ENCODE measurements around the gene ASPHD2. TPM values are rescaled to one million over a fixed set of nuclear protein-coding genes. Genes with fewer than 3 reads are reported as not detected.

ASPHD2 gene
- total RNA-seq, 2 experiments from 2014 or later = 12.0 to 14.0 TPM

GRCh38 chr22:26385164-26385563, 43.9 kb upstream of the ASPHD2 start:
- DNase-seq (no peak), ATAC-seq (no peak)
- Mint-ChIP-seq H3K27me3 (peaks cover 32% of the 10 kb centered on the region), H3K9me3 (no peaks in the 10 kb centered on the region), H3K4me3 (no peak overlapping the region), H3K4me1 (ENCODE audit: low read depth) (no peaks in the 10 kb centered on the region), H3K36me3 (ENCODE audit: low read depth) (no peaks in the 10 kb centered on the region), H3K27ac (no peak overlapping the region)
- ChIA-PET CTCF (interaction anchor here (1.3 to 11.5 kb wide), 3 partner anchors 18 to 77 kb away, joined by 3 to 101 read pairs (median 3); no protein-coding TSS in a partner anchor), POLR2A (no interaction called here)
- no peak for TF ChIP-seq CTCF (IDR thresholded peaks at IDR 0.05)
- intact Hi-C loops (cut with micrococcal nuclease) = no loop called here

- intact Hi-C loops (cut with micrococcal nuclease) = no loop called here
- ATAC-seq (no peak), DNase-seq (no peak)
- H3K4me1 Mint-ChIP-seq (ENCODE audit: low read depth) = no peaks in the 10 kb centered on the region
- no peaks in the 10 kb centered on the region for H3K9me3 Mint-ChIP-seq
- ChIA-PET POLR2A (no interaction called here), CTCF (interaction anchor here (0.9 to 11.5 kb wide), 2 partner anchors 11 to 22 kb away, joined by 3 to 101 read pairs; no protein-coding TSS in a partner anchor)
- H3K27ac Mint-ChIP-seq = no peak overlapping the region
- TF ChIP-seq CTCF (IDR thresholded peaks at IDR 0.05) = no peak
- H3K4me3 Mint-ChIP-seq = no peak overlapping the region
- peaks cover 24% of the 10 kb centered on the region for H3K27me3 Mint-ChIP-seq
- H3K36me3 Mint-ChIP-seq (ENCODE audit: low read depth) = no peaks in the 10 kb centered on the region
Measured at GRCh38 chr22:26389125-26389524, 39.9 kb upstream of the ASPHD2 start.

- H3K9me3 Mint-ChIP-seq = no peaks in the 10 kb centered on the region
- peaks cover 21% of the 10 kb centered on the region for H3K27me3 Mint-ChIP-seq
- no peak overlapping the region for H3K4me3 Mint-ChIP-seq
- intact Hi-C loops (cut with micrococcal nuclease) = no loop called here
- H3K27ac Mint-ChIP-seq = no peak overlapping the region
- H3K36me3 Mint-ChIP-seq (ENCODE audit: low read depth) = no peaks in the 10 kb centered on the region
- ATAC-seq (no peak), DNase-seq (no peak)
- H3K4me1 Mint-ChIP-seq (ENCODE audit: low read depth) = no peaks in the 10 kb centered on the region
- TF ChIP-seq CTCF (IDR thresholded peaks at IDR 0.05) = no peak
- ChIA-PET CTCF (interaction anchor here (2.4 kb wide), 1 partner anchor 25 kb away, joined by 14 read pairs; no protein-coding TSS in a partner anchor), POLR2A (no interaction called here)
Measured at GRCh38 chr22:26391091-26391490, 38.0 kb upstream of the ASPHD2 start.

GRCh38 chr22:26391623-26392022, 37.4 kb upstream of the ASPHD2 start:
- POLR2A ChIA-PET = interaction anchor here (0.9 kb wide), 1 partner anchor 12 kb away, joined by 3 read pairs; no protein-coding TSS in a partner anchor
- no peak overlapping the region for H3K4me3 Mint-ChIP-seq
- intact Hi-C loops (cut with micrococcal nuclease) = no loop called here

More at GRCh38 chr22:26391623-26392022, 37.4 kb upstream of the ASPHD2 start:
- H3K27me3 Mint-ChIP-seq = peaks cover 19% of the 10 kb centered on the region
- no peak for ATAC-seq
- no peaks in the 10 kb centered on the region for H3K9me3 Mint-ChIP-seq
- H3K27ac Mint-ChIP-seq = no peak overlapping the region
- CTCF ChIA-PET = interaction anchor here (1.1 to 2.4 kb wide), 2 partner anchors 26 to 69 kb away, joined by 3 to 14 read pairs; no protein-coding TSS in a partner anchor
- DNase-seq = no peak
- no peaks in the 10 kb centered on the region for H3K36me3 Mint-ChIP-seq (ENCODE audit: low read depth)
- TF ChIP-seq CTCF (IDR thresholded peaks at IDR 0.05) = no peak
- H3K4me1 Mint-ChIP-seq (ENCODE audit: low read depth) = no peaks in the 10 kb centered on the region
